A549 treated with Hydrocortisone at 1 μM for 4 hours (cell line): ENCODE measurements around the gene TRIM49. TPM values are rescaled to one million over a fixed set of nuclear protein-coding genes. Genes with fewer than 3 reads are reported as not detected.

Experiments
- total RNA-seq: library from RNA; stranded (reverse); fragments of 200-300 nt; extraction: Qiagen RNA extraction; gene quantifications from 5 replicates; pipeline ENCODE4 v1.2.3, GENCODE V29; 2022

The TRIM49 gene
- 0.05 to 0.12 TPM (median 0.10 TPM) in 3 of 5 replicates, not detected in the others for total RNA-seq

GRCh38 chr11:89808475-89808874, at the start of gene TRIM49:
TSS of gene TRIM49 (minus strand) at chr11:89808575. CDS start at chr11:89804469, 4,106 bp downstream.

Other genes starting within 250 kb of the TRIM49 start
- gene TRIM77, start 98.3 kb downstream of the TRIM49 start, total RNA-seq = not detected in 5 replicates
- 0.03 TPM in 1 of 5 replicates, not detected in the others for gene TRIM64B, start 69.9 kb upstream of the TRIM49 start, total RNA-seq
- gene TRIM49D1, start 113.7 kb upstream of the TRIM49 start, total RNA-seq = 0.14 to 0.30 TPM (median 0.18 TPM) in 5 replicates
- 0.08 to 0.14 TPM (median 0.13 TPM) in 3 of 5 replicates, not detected in the others for gene TRIM49D2, start 115.5 kb upstream of the TRIM49 start, total RNA-seq
- gene TRIM64, start 157.5 kb upstream of the TRIM49 start, total RNA-seq = not detected in 5 replicates
- not detected in 5 replicates for gene TRIM49C, start 222.5 kb upstream of the TRIM49 start, total RNA-seq